Naive B cell (primary cell): Measurements from ENCODE around the gene CD74. TPM values are rescaled to one million over a fixed set of nuclear protein-coding genes. Genes with fewer than 3 reads are reported as not detected.
"Not testable (repeated sequence)": the region's sequence is repeated elsewhere in the genome, so short reads cannot be mapped to it uniquely, and the experiment has no call there.

Experiments used
- ATAC-seq, 2 donors: fragments of 150-1000 bp; cut with Tn5 transposase; 2 replicates each; pipeline ENCODE4 v1.10.0; 2021; ENCODE audit warnings: low read depth in 2 of 2, mild to moderate bottlenecking in 2 of 2, moderate library complexity in 2 of 2
- DNase-seq: peaks from one replicate; pipeline ENCODE4 v3.0.0; 2022
- H3K27ac Mint-ChIP-seq, 6 donors: one replicate each; pipeline ENCODE4 v1.8.0; 2020 to 2022; ENCODE audit warnings: mild to moderate bottlenecking in 6 of 6, mixed read lengths in 6 of 6, moderate library complexity in 5 of 6, inconsistent platforms in 2 of 6
- H3K27me3 Mint-ChIP-seq, 3 donors: one replicate each; pipeline ENCODE4 v1.8.0; 2021 to 2022; ENCODE audit warnings: mixed read lengths in 3 of 3, mild to moderate bottlenecking in 1 of 3
- H3K36me3 Mint-ChIP-seq, 2 donors: one replicate each; pipeline ENCODE4 v1.8.0; 2020 to 2022; ENCODE audit warnings: mixed read lengths in 2 of 2, inconsistent platforms in 1 of 2, mild to moderate bottlenecking in 1 of 2
- H3K4me1 Mint-ChIP-seq, 3 donors: one replicate each; pipeline ENCODE4 v1.8.0; 2020 to 2022; ENCODE audit warnings: mixed read lengths in 3 of 3, inconsistent platforms in 1 of 3, mild to moderate bottlenecking in 1 of 3, moderate library complexity in 1 of 3
- H3K4me3 Mint-ChIP-seq, 8 donors: one replicate each; pipeline ENCODE4 v1.8.0; 2020 to 2022; ENCODE audit warnings: mild to moderate bottlenecking in 8 of 8, mixed read lengths in 8 of 8, moderate library complexity in 8 of 8, inconsistent platforms in 2 of 8
- H3K9me3 Mint-ChIP-seq, 7 donors: one replicate each; pipeline ENCODE4 v1.8.0; 2020 to 2022; ENCODE audit warnings: mixed read lengths in 7 of 7, mild to moderate bottlenecking in 5 of 7, inconsistent platforms in 2 of 7, moderate library complexity in 1 of 7
- polyA plus RNA-seq, 6 donors: library from polyadenylated mRNA; unstranded; fragments of 300-500 nt; fragmentation: Illumina TruSeq; gene quantifications; one replicate each; pipeline ENCODE4 v1.2.3, GENCODE V29; 2021; ENCODE audit warnings: low read depth in 6 of 6

CD74 gene
- over 10,000 TPM; 22,737 to 35,313 (median 25,671) TPM for polyA plus RNA-seq

- H3K4me3 Mint-ChIP-seq, result peak within 1 kb of the TSS; percentile 90 to 100 (median 96)
- H3K36me3 Mint-ChIP-seq, result peaks cover 21 to 38% of the 10 kb centered on the region in 2 donors
- H3K9me3 Mint-ChIP-seq, result peaks cover 0 to 9% (median 3%) of the 10 kb centered on the region in 7 donors
- peak; percentile 52 to 60 for ATAC-seq
- H3K27ac Mint-ChIP-seq, result peak within 1 kb of the TSS; percentile 100
- peaks cover 0 to 14% (median 13%) of the 10 kb centered on the region in 3 donors for H3K27me3 Mint-ChIP-seq
- DNase-seq, result peak; percentile 99
- peaks cover 60 to 76% (median 73%) of the 10 kb centered on the region in 3 donors for H3K4me1 Mint-ChIP-seq
Observed at GRCh38 chr5:150412319-150413175, at the start of gene CD74. Gene CD74, minus strand, starts transcription at chr5:150412910. Its CDS starts 161 bp downstream, at chr5:150412749.

- Mint-ChIP-seq H3K36me3 (no peaks in the 10 kb centered on the region), H3K4me1 (peaks cover 32 to 51% (median 41%) of the 10 kb centered on the region in 3 donors), H3K9me3 (peaks cover 0 to 2% (median 0%) of the 10 kb centered on the region in 7 donors), H3K27me3 (no peaks in the 10 kb centered on the region), H3K4me3 (peak overlapping the region in 1 of 8 donors; percentile 35), H3K27ac (peak overlapping the region in 5 of 6 donors; percentile 38 to 90 (median 84))
- peak; percentile 68 for DNase-seq
- peak; percentile 82 to 85 for ATAC-seq
Observed at GRCh38 chr5:150461231-150461630, 48.5 kb upstream of the CD74 start.

GRCh38 chr5:150460781-150461180 lies 48.1 kb upstream of the CD74 start:
- DNase-seq, result no peak
- Mint-ChIP-seq H3K9me3 (peaks cover 0 to 2% (median 0%) of the 10 kb centered on the region in 7 donors), H3K4me1 (peaks cover 32 to 51% (median 41%) of the 10 kb centered on the region in 3 donors), H3K27ac (peak overlapping the region in 4 of 6 donors; percentile 79 to 90 (median 86)), H3K4me3 (peak overlapping the region in 2 of 8 donors; percentile 8 to 62), H3K36me3 (no peaks in the 10 kb centered on the region), H3K27me3 (no peaks in the 10 kb centered on the region)
- ATAC-seq, result no peak

- no peaks in the 10 kb centered on the region for H3K36me3 Mint-ChIP-seq
- DNase-seq, result peak; percentile 83
- peaks cover 0 to 2% (median 0%) of the 10 kb centered on the region in 7 donors for H3K9me3 Mint-ChIP-seq
- peak overlapping the region in 3 of 6 donors; percentile 46 to 69 (median 62) for H3K27ac Mint-ChIP-seq
- no peaks in the 10 kb centered on the region for H3K27me3 Mint-ChIP-seq
- peak overlapping the region in 4 of 8 donors; percentile 32 to 73 (median 46) for H3K4me3 Mint-ChIP-seq
- H3K4me1 Mint-ChIP-seq, result peaks cover 32 to 51% (median 41%) of the 10 kb centered on the region in 3 donors
- peak; percentile 86 to 89 for ATAC-seq
Observed at GRCh38 chr5:150458802-150459557, 46.3 kb upstream of the CD74 start.

- H3K27me3 Mint-ChIP-seq, result no peaks in the 10 kb centered on the region
- H3K4me3 Mint-ChIP-seq, result peak overlapping the region in 4 of 8 donors; percentile 43 to 72 (median 47)
- DNase-seq (no peak), ATAC-seq (no peak)
- H3K9me3 Mint-ChIP-seq, result peaks cover 0 to under 1% (median 0%) of the 10 kb centered on the region in 7 donors
- H3K36me3 Mint-ChIP-seq, result no peaks in the 10 kb centered on the region
- peaks cover 32 to 49% (median 41%) of the 10 kb centered on the region in 3 donors for H3K4me1 Mint-ChIP-seq
- H3K27ac Mint-ChIP-seq, result peak overlapping the region in 2 of 6 donors; percentile 60 to 73
Observed at GRCh38 chr5:150457562-150458240, 45.0 kb upstream of the CD74 start.

GRCh38 chr5:150457121-150457520 lies 44.4 kb upstream of the CD74 start:
- Mint-ChIP-seq H3K4me1 (peaks cover 32 to 49% (median 40%) of the 10 kb centered on the region in 3 donors), H3K27ac (peak overlapping the region in 2 of 6 donors; percentile 65 to 90), H3K9me3 (no peaks in the 10 kb centered on the region), H3K27me3 (no peaks in the 10 kb centered on the region), H3K4me3 (peak overlapping the region; percentile 14 to 72 (median 37)), H3K36me3 (no peaks in the 10 kb centered on the region)
- DNase-seq (no peak), ATAC-seq (no peak)

GRCh38 chr5:150454492-150455229 lies 42.0 kb upstream of the CD74 start:
- Mint-ChIP-seq H3K27ac (no peak overlapping the region), H3K36me3 (no peaks in the 10 kb centered on the region), H3K4me3 (no peak overlapping the region), H3K9me3 (peaks cover 0 to 3% (median 0%) of the 10 kb centered on the region in 7 donors), H3K4me1 (peaks cover 13 to 36% (median 19%) of the 10 kb centered on the region in 3 donors), H3K27me3 (no peaks in the 10 kb centered on the region)
- ATAC-seq (no peak), DNase-seq (no peak)

GRCh38 chr5:150454027-150454426 lies 41.3 kb upstream of the CD74 start:
- not testable (repeated sequence) for DNase-seq

GRCh38 chr5:150452914-150453313 lies 40.2 kb upstream of the CD74 start:
- H3K4me3 Mint-ChIP-seq, result peak overlapping the region in 2 of 8 donors; percentile 9 to 36
- peaks cover 0 to 3% (median 0%) of the 10 kb centered on the region in 7 donors for H3K9me3 Mint-ChIP-seq
- H3K4me1 Mint-ChIP-seq, result peaks cover 19 to 32% (median 26%) of the 10 kb centered on the region in 3 donors
- no peaks in the 10 kb centered on the region for H3K27me3 Mint-ChIP-seq
- DNase-seq, result no peak
- peak overlapping the region in 1 of 6 donors; percentile 43 for H3K27ac Mint-ChIP-seq
- peaks cover 2 to 4% of the 10 kb centered on the region in 2 donors for H3K36me3 Mint-ChIP-seq
- no peak for ATAC-seq

More at GRCh38 chr5:150454027-150454426, 41.3 kb upstream of the CD74 start:
- H3K9me3 Mint-ChIP-seq, ATAC-seq, H3K4me3 Mint-ChIP-seq, H3K36me3 Mint-ChIP-seq, H3K27me3 Mint-ChIP-seq, H3K27ac Mint-ChIP-seq: not testable (repeated sequence)
- H3K4me1 Mint-ChIP-seq, result peaks cover 11 to 31% (median 18%) of the 10 kb centered on the region in 3 donors

- H3K27me3 Mint-ChIP-seq, result no peaks in the 10 kb centered on the region
- peaks cover 8 to 11% of the 10 kb centered on the region in 2 donors for H3K36me3 Mint-ChIP-seq
- no peak overlapping the region for H3K4me3 Mint-ChIP-seq
- no peak overlapping the region for H3K27ac Mint-ChIP-seq
- no peak for ATAC-seq
- DNase-seq, result no peak
- peaks cover 16 to 30% (median 26%) of the 10 kb centered on the region in 3 donors for H3K4me1 Mint-ChIP-seq
- peaks cover 0 to 3% (median 0%) of the 10 kb centered on the region in 7 donors for H3K9me3 Mint-ChIP-seq
Observed at GRCh38 chr5:150451594-150451993, 38.9 kb upstream of the CD74 start.

- DNase-seq (peak; percentile 96), ATAC-seq (peak; percentile 92 to 93)
- peaks cover 23 to 36% (median 31%) of the 10 kb centered on the region in 3 donors for H3K4me1 Mint-ChIP-seq
- H3K9me3 Mint-ChIP-seq, result peaks cover 0 to 3% (median 0%) of the 10 kb centered on the region in 7 donors
- peak within 1 kb of the TSS; percentile 97 to 100 (median 100) for H3K27ac Mint-ChIP-seq
- H3K36me3 Mint-ChIP-seq, result peaks cover 14 to 23% of the 10 kb centered on the region in 2 donors
- H3K27me3 Mint-ChIP-seq, result no peaks in the 10 kb centered on the region
- H3K4me3 Mint-ChIP-seq, result peak within 1 kb of the TSS; percentile 89 to 100 (median 98)
Observed at GRCh38 chr5:150449517-150450339, 37.0 kb upstream of the CD74 start, which contains the start of gene RPS14. Gene RPS14, minus strand, starts transcription at chr5:150449739. Its CDS starts 2,006 bp downstream, at chr5:150447733.
